ENCODE results near the gene TMEM60. TPM values are rescaled to one million over a fixed set of nuclear protein-coding genes. Genes with fewer than 3 reads are reported as not detected.

Gene TMEM60
- total and polyA plus RNA-seq, 2 of the 13 experiments (the other 11 are each of a cell fraction or from before 2014, with no cell fraction given) = 25.6 to 27.7 TPM

- TF ChIP-seq HBP1 (CRISPR knock-in tag; IDR thresholded peaks at IDR 0.05; ENCODE audit: low read depth) (no peak; the same call in 1 of the 2 replicates), ZNF879 (CRISPR knock-in tag; IDR thresholded peaks at IDR 0.05) (no peak), NFYC (CRISPR knock-in tag; IDR thresholded peaks at IDR 0.05) (no peak), CHCHD3 (CRISPR knock-in tag; IDR thresholded peaks at IDR 0.05) (no peak), MLXIP (CRISPR knock-in tag; IDR thresholded peaks at IDR 0.05; ENCODE audit: borderline replicate concordance) (no peak), FOXA3 (CRISPR knock-in tag; IDR thresholded peaks at IDR 0.05) (no peak)
Observed at GRCh38 chr7:77797734-77798393, 370 bp downstream of the TMEM60 start (continued).

GRCh38 chr7:77796960-77797359, 1.3 kb downstream of the TMEM60 start:
- WGBS (ENCODE audit: low lambda C conversion rate) = 41% methylated on average over 5 of the region's 5 CpGs
- BruUV-seq (replicated peaks) = no TSS peak
- CTCF ChIA-PET (ENCODE audit: low intra/inter-chr PET ratio, low total read pairs) = no interaction called here
- H4K20me1 ChIP-seq (ENCODE audit: insufficient read depth, low read length) = no peaks in the 10 kb centered on the region; the same call in 1 of the 2 replicates
- DNase-seq (ENCODE audit: low spot score) (no peak), FAIRE-seq (no peak), ATAC-seq (no peak)
- H3K9me3 ChIP-seq (ENCODE audit: low read length) = no peaks in the 10 kb centered on the region
- peaks cover 37% of the 10 kb centered on the region for H3K79me2 ChIP-seq (ENCODE audit: insufficient read depth, low read length)
- no peak overlapping the region for H3K27ac ChIP-seq (ENCODE audit: extremely low read length, insufficient read depth, low read length)
- peaks cover 0 to 6% of the 10 kb centered on the region in 2 experiments; a peak in 3 of 5 replicates for H3K36me3 ChIP-seq (replicated peaks in 1 of 2; ENCODE audit: control insufficient read depth in 1 of 2, insufficient read depth in 2 of 2, low read length in 2 of 2)
- peak overlapping the region; percentile 88 for H3K9ac ChIP-seq (ENCODE audit: insufficient read depth, low read depth, low read length)
- TF ChIP-seq POLR2A (IDR thresholded peaks at IDR 0.05; ENCODE audit: insufficient read depth in 1 of 2, low read depth in 2 of 2, low read length in 2 of 2) (0 out of 4 replicates have a peak, but pooled peaks of 1 of the 2 experiments have one; percentile 9), PLRG1 (conservative IDR thresholded peaks at IDR 0.05) (no peak)
- H3K4me1 ChIP-seq (ENCODE audit: insufficient read depth, low read length) = peaks cover 28% of the 10 kb centered on the region
- H2AFZ ChIP-seq (ENCODE audit: low read length) = no peak overlapping the region
- H3K27me3 ChIP-seq (ENCODE audit: control insufficient read depth in 1 of 2, insufficient read depth in 2 of 2, low read length in 2 of 2) = no peaks in the 10 kb centered on the region; a peak in 1 of 5 replicates
- peak overlapping the region; percentile 89 for H3K4me2 ChIP-seq (ENCODE audit: low read depth, low read length)
- H3K4me3 ChIP-seq (replicated peaks in 1 of 3; ENCODE audit: insufficient read depth in 1 of 3, low read depth in 2 of 3, low read length in 3 of 3) = peak overlapping the region; percentile 78 to 98 (median 90)
- POLR2A ChIA-PET = no interaction called here
- intact Hi-C loops (cut with micrococcal nuclease; ENCODE audit: unreplicated experiment) (no loop called here), in situ Hi-C loops (cut with HindIII; ENCODE audit: extremely low pct_ligation_motif_present, low pct_unique_long_range_greater_than_20kb) (no loop called here)

Data from HepG2 (cell line).